T47D (cell line): ENCODE measurements around the gene EPB41L4B.

ENCODE experiments used
- DNase-seq, 2 experiments: peaks; one replicate each; pipeline versions ENCODE4 v3.0.0 to v3.0.0-alpha.2; 2011 to 2012; ENCODE audit warnings: low read depth in 1 of 2, low spot score in 1 of 2
- JUND ChIP-seq: IDR thresholded peaks from 2 replicates; pipeline ENCODE4 v1.6.1; 2012; ENCODE audit warnings: low read depth
- in situ Hi-C: cut with HindIII; loops from 2 replicates; pipeline ENCODE4 v1.10.0; 2016; ENCODE audit warnings: low sequenced_read_pairs, low pct_unique_long_range_greater_than_20kb

EPB41L4B gene

DNA sequence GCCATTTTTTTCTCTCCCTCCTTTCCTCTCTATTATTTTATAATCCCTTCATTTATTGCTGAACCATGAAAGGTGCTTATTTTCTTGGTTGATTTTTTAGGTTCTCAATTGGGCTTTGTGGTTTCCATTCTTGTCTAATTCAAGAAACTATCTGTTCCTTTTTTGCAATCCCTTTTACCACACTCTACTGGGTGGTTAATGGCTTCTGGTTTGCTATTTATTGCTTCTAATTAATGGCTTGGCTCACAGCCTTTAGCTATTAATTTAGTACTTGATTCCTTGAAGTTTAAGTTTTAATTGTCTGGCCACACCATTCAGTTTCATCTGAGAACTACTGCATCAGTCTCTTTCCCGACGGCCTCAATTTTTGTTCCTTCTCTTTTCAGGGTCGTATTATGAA lies 159.4 kb downstream of the EPB41L4B start:
- DNase-seq = no peak
- in situ Hi-C loops = no loop called here
- no peak for TF ChIP-seq JUND

DNA sequence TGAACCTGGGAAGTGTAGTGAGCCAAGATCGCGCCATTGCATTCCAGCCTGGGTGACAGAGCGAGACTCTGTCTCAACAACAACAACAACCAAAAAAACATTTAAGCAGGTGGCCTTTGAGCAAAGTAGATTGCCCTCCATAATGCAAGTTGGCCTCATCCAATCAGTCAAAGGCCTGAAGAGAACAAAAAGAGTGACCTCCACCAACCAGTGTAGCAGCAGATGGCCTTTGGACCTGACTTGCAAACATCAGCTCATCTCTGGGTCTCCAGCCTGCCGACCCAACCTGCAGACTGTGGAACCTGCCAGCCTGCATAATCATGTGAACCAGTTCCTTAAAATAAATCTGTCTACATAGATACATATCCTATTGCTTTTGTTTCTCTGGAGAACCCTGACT lies 161.3 kb downstream of the EPB41L4B start:
- no peak for DNase-seq
- TF ChIP-seq JUND = no peak
- in situ Hi-C loops = no loop called here

DNA sequence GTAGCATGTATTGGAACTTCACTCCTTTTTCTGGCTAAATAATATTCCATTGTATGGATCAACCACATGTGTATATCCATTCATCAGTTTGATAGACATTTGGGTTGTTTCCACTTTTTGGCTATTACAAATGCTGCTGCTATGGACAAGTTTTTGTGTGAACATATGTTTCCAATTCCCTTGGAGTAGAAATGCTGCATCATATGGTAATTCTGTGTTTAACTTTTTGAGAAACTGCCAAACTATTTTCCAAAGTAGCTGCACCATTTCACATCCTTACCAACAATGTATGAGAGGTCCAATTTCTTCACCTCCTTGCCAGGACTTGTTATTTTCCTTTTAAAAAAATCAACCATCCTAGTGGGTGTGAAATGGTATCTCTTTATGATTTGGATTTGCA lies 162.2 kb downstream of the EPB41L4B start:
- no peak for TF ChIP-seq JUND
- DNase-seq = no peak
- in situ Hi-C loops = no loop called here

DNA sequence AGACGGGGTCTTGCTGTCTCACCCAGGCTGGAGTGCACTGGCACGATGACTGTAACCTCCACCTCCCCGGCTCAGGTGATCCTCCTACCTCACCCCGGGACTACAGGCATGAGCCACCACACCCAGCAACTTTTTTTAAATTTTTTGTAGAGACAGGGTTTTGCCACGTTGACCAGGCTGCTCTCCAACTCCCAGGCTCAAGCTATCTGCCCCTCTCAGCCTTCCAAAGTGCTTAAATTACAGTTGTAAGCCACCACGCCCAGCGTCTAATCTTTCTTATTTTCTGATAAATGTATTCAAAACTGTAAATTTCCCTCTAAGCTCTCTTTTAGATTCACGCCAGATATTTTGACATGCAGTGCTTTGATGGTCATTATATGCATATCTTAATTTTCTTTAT lies 164.2 kb downstream of the EPB41L4B start:
- TF ChIP-seq JUND = no peak
- DNase-seq = no peak
- in situ Hi-C loops = no loop called here

DNA sequence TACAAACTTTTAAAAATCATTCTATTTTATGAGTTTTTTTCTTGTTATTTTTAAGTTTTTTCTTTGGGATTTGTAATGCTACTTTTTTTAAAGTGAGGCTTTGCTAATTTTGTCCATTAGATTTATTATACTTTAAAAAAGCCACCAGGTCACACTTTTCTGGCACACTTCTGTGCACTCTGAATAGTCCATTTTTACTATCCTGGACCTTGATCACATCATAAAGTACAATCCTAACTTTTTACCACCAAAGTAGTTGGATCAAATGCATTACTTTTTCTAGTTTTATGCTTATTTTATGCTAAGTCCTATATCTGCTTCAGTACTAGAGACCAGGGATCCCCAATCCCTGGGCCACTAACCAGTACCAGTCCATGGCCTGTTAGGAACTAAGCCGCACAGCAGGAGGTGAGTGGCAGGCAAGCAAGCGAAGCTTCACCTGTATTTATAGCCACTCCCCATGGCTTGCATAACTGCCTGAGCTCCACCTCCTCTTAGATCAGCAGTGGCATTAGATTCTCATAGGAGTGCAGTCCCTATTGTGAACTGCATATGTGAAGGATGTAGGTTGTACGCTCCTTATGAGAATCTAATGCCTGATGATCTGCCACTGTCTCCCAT lies 169.8 kb downstream of the EPB41L4B start:
- no peak for TF ChIP-seq JUND
- peak in 1 of 2 experiments; percentile 83 for DNase-seq
- in situ Hi-C loops = no loop called here

DNA sequence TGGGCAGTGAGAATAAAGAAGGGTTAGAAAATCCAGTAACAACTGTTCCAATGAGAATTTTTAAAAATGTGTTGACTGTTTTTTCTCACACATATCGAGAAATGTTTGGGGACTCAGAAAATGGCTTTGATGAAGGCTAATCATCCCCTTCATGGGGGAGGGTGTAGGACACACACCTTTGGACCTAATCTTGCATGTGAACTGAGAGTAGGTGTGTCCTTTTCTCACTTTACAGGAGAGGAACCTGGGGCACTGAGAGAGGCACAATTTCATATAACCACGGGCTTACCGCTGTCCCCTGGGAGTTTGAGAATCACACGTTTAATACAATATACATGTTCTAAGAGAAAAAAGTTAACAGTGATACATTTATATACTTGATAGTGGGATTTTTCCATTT lies 171.1 kb downstream of the EPB41L4B start:
- in situ Hi-C loops = no loop called here
- DNase-seq = no peak
- no peak for TF ChIP-seq JUND

DNA sequence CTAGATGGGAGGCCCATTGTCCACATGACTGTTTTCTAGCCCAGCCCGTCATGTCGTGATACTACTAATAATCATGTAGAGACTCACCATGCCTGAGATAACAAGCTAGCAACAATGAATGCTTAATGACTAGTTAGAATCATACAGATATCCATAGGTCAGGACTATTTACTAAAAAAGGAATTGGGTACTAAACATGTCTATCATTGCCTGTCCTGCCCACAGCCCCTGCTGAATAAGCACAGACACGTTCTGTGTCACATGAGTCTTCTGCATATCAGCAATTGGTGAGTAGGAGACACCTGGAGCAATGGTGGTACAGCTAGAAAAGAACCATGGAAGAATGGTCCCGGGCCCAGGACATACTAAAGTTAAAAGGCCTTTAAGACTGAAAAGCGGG lies 171.8 kb downstream of the EPB41L4B start:
- in situ Hi-C loops = no loop called here
- no peak for TF ChIP-seq JUND
- no peak for DNase-seq

DNA sequence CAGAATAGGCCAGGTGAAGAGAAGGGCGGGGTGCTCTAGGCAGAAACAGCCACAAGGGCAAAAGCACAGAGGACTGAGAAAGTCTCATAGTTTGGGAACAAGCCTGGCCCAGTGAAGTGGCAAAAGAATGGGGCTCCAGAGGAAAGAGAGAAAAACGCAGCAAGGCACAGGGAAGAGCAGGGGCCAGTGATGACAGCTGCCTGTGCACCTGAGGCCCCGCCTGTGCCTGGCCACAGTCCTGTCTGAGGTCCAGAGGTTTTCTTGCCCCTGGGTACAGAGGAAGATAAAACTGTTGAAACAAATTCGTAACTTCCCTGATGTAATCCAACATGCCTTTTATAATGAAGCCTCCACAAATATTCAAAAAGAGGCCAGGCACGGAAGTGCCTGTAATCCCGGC lies 175.8 kb downstream of the EPB41L4B start:
- TF ChIP-seq JUND = no peak
- in situ Hi-C loops = no loop called here
- DNase-seq = peak in 1 of 2 experiments; percentile 9

DNA sequence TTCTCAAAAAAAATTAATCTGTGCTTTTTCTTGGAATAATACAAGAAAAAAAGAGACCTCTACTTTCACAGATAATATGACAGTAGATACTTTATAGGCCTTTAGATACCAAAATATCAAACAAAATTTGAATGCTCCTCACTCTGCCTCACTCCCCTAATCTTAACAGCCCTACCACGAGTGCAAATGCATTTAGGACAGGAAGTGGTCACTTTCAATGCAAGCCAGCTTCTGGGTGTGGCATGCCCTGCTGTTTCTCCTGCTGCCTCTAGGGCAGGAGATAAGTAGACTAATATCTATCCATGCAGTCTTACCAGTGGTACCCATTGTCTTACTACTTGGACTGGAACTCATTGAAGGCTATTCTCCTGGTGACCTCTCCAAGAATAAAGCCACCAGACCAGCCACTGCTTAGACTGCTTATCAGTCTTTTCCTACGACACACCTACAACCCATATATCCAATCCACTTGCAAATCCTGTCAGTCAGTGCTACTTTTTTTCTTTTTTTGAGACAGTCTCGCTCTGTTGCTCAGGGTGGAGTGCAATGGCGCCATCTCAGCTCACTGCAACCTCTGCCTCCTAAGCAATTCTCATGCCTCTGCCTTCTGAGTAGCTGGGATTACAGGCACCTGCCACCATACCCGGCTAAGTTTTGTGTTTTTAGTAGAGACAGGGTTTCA lies 176.8 kb downstream of the EPB41L4B start:
- TF ChIP-seq JUND = no peak
- no peak for DNase-seq
- in situ Hi-C loops = no loop called here

DNA sequence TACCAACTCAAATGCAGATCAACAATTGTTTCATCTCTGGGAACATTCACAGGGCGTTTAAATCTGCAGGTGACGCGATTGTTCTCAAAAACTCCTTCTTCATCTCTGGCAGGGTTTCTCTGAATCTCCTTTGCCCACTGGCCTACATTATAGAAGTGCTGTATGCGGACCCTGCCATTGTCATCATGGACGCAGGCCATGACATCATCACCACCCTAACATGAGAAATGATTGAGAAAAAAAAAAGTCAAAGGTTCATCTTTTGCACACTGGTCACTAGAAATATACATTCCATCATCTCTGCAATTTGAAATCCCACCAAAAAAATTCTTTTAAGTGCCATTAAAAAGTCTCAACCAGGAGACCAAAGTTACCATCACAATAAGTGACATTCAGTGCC lies 179.5 kb downstream of the EPB41L4B start:
- no peak for DNase-seq
- in situ Hi-C loops = no loop called here
- no peak for TF ChIP-seq JUND

DNA sequence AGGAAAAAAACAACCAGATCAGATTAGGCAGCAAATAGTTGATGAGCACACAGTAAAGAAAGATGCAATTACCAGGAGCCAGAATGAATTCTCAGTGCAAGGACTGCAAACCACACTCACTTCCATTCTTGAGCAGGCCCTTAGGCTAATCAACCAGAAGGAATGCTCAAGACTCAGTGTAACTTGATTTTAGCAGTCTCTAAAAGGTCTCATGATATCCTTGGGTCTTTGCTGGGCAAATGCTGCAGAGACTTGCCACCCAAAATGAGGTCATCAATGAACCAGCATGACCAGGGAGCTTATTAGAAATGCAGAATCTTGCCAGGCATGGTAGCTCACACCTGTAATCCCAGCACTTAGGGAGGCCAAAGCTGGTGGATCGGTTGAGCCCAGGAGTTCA lies 181.0 kb downstream of the EPB41L4B start:
- in situ Hi-C loops = no loop called here
- no peak for TF ChIP-seq JUND
- no peak for DNase-seq

DNA sequence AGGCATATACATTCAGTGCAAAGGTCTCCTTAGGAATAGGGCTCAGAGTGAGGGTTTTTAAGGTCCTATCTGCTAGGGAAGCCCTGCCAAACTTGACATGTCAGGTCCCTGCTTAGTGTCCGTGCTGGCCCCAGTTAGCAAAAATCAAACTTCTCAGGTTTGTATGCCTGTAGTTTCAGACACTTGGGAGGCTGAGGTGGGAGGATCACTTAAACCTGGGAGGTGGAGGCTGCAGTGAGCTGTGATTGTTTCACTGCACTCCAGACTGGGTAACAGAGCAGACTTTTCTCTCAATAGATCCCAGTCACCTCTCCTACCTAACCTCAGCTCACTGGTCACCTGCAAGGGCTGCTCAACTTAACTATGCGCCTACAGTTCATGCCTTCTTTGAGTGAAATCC lies 182.4 kb downstream of the EPB41L4B start:
- TF ChIP-seq JUND = no peak
- in situ Hi-C loops = no loop called here
- DNase-seq = no peak

DNA sequence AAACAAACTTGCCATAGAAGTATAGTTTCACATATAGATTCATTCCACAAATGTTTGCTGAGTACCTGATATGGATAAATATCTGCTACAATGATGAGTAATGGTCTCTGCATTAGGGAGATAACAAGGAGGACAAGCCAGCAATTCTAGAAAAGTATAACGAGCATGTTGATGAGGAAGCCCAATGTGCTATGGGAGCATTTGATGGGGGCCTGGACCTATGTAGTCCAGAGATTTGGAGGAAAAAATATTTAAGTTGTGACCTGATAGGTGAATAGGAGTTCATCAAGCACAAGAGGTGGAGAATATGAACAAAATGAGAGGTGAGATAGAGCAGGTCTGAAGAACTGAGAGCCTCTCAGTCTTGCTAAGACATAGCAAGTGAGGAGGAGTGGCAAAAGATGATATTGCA lies 186.7 kb downstream of the EPB41L4B start:
- no peak for TF ChIP-seq JUND
- no peak for DNase-seq
- in situ Hi-C loops = no loop called here

DNA sequence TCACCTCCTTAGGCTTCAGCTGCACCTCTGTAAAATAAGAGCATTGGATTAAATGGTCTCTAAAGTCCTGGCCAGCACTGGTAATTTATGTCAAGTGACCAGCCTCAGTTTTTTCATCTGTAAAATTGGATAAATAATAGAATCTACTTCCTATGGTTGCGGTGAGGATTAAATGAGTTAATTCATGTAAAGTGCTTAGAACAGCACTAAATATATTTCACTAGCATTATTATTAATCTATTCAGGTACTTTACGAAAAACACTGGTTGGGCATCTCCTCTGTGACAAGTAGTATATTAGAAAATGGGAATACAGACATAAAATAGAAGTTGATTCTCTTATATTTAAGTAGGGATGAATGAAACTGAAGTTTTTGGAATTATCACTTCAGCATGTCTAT lies 187.3 kb downstream of the EPB41L4B start:
- TF ChIP-seq JUND = no peak
- in situ Hi-C loops = no loop called here
- no peak for DNase-seq
